ENCODE data around the gene CGB1.

CGB1 gene

DNA sequence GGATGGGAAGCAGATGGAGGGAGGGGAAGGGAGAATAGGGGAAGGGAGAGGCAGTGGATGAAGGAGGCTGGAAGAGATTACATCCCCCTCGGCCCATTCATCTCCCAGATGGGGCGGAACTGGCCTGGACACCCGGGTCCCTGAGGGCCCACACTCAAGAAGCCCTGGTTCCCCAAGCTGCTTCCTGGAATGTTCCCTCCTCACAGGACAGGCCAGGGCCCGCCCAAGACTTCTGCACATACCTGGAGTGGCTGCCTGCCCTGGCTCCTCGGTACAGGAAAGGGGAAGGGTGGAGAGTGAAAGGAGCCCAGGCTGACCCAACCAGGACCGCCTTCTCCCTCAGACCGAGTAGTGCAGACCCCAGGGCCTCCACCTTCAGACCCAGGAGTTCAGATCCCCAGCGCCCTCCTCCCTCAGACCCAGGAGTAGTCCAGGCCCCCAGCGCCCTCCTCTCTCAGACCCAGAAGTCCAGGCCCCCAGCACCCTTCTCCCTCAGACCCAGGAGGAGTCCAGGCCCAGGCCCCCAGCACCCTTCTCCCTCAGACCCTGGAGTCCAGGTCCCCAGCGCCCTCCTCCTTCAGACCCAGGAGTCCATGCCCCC lies 27.4 kb upstream of the CGB1 start (continued):
- TF ChIP-seq, protein P1, sequence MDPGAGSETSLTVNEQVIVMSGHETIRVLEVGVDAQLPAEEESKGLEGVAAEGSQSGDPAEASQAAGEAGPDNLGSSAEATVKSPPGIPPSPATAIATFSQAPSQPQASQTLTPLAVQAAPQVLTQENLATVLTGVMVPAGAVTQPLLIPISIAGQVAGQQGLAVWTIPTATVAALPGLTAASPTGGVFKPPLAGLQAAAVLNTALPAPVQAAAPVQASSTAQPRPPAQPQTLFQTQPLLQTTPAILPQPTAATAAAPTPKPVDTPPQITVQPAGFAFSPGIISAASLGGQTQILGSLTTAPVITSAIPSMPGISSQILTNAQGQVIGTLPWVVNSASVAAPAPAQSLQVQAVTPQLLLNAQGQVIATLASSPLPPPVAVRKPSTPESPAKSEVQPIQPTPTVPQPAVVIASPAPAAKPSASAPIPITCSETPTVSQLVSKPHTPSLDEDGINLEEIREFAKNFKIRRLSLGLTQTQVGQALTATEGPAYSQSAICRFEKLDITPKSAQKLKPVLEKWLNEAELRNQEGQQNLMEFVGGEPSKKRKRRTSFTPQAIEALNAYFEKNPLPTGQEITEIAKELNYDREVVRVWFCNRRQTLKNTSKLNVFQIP (CRISPR knock-in tag; IDR thresholded peaks at IDR 0.05; ENCODE audit: borderline replicate concordance, low read depth) = no peak

DNA sequence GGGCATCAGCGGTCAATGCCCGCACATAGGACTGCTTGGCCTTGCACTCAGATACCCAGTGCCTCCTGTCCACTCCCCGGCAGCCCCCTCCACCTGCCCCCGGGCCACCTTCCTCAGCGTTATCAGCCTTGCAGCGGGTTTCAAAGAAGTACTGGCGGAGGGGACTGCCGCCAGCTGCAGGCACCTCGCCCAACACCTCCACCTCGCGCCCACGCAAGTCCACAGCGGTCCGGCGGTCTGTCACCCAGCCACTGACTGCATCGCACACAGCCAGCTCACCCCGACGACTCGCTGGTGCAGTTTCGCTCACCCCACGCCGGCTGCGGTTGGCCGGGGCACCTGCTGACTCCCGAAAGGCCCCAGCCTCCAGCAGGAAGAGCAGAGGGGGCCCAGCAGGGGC lies 24.8 kb upstream of the CGB1 start:
- no peak for ATAC-seq
- no peak for TF ChIP-seq ZNF8 (CRISPR knock-in tag; IDR thresholded peaks at IDR 0.05)
- TF ChIP-seq CSDC2 (CRISPR knock-in tag; IDR thresholded peaks at IDR 0.05) = no peak
- TF ChIP-seq ZNF565 (CRISPR knock-in tag; conservative IDR thresholded peaks at IDR 0.05; ENCODE audit: low read depth) = no peak
- TF ChIP-seq, protein P1 (CRISPR knock-in tag; IDR thresholded peaks at IDR 0.05; ENCODE audit: borderline replicate concordance, low read depth) = no peak
- TF ChIP-seq, protein P2, sequence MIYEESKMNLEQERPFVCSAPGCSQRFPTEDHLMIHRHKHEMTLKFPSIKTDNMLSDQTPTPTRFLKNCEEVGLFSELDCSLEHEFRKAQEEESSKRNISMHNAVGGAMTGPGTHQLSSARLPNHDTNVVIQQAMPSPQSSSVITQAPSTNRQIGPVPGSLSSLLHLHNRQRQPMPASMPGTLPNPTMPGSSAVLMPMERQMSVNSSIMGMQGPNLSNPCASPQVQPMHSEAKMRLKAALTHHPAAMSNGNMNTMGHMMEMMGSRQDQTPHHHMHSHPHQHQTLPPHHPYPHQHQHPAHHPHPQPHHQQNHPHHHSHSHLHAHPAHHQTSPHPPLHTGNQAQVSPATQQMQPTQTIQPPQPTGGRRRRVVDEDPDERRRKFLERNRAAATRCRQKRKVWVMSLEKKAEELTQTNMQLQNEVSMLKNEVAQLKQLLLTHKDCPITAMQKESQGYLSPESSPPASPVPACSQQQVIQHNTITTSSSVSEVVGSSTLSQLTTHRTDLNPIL (CRISPR knock-in tag; IDR thresholded peaks at IDR 0.05; ENCODE audit: low read depth) = no peak
- TF ChIP-seq ESRRG (CRISPR knock-in tag; IDR thresholded peaks at IDR 0.05) = no peak
- TF ChIP-seq ZNF70 (CRISPR knock-in tag; IDR thresholded peaks at IDR 0.05) = no peak
- TF ChIP-seq, protein P3, sequence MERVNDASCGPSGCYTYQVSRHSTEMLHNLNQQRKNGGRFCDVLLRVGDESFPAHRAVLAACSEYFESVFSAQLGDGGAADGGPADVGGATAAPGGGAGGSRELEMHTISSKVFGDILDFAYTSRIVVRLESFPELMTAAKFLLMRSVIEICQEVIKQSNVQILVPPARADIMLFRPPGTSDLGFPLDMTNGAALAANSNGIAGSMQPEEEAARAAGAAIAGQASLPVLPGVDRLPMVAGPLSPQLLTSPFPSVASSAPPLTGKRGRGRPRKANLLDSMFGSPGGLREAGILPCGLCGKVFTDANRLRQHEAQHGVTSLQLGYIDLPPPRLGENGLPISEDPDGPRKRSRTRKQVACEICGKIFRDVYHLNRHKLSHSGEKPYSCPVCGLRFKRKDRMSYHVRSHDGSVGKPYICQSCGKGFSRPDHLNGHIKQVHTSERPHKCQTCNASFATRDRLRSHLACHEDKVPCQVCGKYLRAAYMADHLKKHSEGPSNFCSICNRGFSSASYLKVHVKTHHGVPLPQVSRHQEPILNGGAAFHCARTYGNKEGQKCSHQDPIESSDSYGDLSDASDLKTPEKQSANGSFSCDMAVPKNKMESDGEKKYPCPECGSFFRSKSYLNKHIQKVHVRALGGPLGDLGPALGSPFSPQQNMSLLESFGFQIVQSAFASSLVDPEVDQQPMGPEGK (CRISPR knock-in tag; IDR thresholded peaks at IDR 0.05; ENCODE audit: borderline replicate concordance) = no peak
- no peak for TF ChIP-seq ZFP30 (CRISPR knock-in tag; IDR thresholded peaks at IDR 0.05)
- TF ChIP-seq, protein P4, sequence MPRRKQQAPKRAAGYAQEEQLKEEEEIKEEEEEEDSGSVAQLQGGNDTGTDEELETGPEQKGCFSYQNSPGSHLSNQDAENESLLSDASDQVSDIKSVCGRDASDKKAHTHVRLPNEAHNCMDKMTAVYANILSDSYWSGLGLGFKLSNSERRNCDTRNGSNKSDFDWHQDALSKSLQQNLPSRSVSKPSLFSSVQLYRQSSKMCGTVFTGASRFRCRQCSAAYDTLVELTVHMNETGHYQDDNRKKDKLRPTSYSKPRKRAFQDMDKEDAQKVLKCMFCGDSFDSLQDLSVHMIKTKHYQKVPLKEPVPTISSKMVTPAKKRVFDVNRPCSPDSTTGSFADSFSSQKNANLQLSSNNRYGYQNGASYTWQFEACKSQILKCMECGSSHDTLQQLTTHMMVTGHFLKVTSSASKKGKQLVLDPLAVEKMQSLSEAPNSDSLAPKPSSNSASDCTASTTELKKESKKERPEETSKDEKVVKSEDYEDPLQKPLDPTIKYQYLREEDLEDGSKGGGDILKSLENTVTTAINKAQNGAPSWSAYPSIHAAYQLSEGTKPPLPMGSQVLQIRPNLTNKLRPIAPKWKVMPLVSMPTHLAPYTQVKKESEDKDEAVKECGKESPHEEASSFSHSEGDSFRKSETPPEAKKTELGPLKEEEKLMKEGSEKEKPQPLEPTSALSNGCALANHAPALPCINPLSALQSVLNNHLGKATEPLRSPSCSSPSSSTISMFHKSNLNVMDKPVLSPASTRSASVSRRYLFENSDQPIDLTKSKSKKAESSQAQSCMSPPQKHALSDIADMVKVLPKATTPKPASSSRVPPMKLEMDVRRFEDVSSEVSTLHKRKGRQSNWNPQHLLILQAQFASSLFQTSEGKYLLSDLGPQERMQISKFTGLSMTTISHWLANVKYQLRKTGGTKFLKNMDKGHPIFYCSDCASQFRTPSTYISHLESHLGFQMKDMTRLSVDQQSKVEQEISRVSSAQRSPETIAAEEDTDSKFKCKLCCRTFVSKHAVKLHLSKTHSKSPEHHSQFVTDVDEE (CRISPR knock-in tag; IDR thresholded peaks at IDR 0.05) = no peak

DNA sequence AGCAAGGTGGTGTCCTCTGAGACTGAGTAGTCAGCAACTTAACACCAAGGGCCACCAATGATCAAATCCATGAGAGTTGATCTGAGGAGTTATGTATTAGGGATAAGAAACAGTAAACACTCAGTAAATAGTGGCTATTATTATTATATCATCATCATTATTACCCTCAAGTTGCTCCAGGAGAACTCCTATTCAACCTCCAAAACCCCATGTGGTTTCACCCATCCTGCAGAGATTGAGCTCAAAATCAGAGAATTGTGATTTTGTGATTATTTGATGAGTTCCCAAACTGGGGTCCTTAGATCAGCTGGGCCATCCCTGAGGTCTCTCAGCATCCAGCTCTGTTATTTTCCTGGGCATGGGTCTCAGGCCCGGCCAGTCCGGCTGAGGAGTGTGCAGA lies 24.3 kb upstream of the CGB1 start:
- peak; percentile 99 for TF ChIP-seq ZFP3 (CRISPR knock-in tag; IDR thresholded peaks at IDR 0.05)
- TF ChIP-seq, protein P4 (CRISPR knock-in tag; IDR thresholded peaks at IDR 0.05) = no peak
- no peak for ATAC-seq

DNA sequence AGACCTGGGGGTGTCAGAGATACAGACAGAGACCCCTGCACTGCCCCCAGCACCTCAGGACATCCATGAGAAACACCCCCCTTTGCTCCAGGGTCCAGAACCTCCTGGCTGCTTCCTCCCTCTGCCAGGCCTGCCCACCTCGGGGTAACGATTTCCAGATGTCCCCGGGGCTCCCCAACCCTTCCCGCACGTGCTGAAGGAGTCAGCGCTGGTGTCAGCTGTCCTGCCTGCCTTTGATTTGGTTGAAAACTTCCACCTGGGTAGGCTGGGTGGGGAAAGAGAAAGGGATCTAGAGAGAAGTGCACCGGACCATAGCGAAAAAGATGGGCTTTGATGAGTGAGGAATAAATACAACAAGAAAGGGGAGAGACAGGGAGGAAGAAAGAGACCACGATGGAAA lies 22.4 kb upstream of the CGB1 start:
- ATAC-seq = no peak
- TF ChIP-seq ARNTL (CRISPR knock-in tag; IDR thresholded peaks at IDR 0.05; ENCODE audit: borderline replicate concordance, low read depth) = no peak
- TF ChIP-seq SNAI2 (CRISPR knock-in tag; IDR thresholded peaks at IDR 0.05) = no peak
- TF ChIP-seq, protein P3 (CRISPR knock-in tag; IDR thresholded peaks at IDR 0.05; ENCODE audit: borderline replicate concordance) = no peak
- no peak for TF ChIP-seq ZFP3 (CRISPR knock-in tag; IDR thresholded peaks at IDR 0.05)
- TF ChIP-seq ZFP30 (CRISPR knock-in tag; IDR thresholded peaks at IDR 0.05) = no peak
- no peak for TF ChIP-seq ZNF70 (CRISPR knock-in tag; IDR thresholded peaks at IDR 0.05)
- no peak for TF ChIP-seq CSDC2 (CRISPR knock-in tag; IDR thresholded peaks at IDR 0.05)
- TF ChIP-seq RARB (CRISPR knock-in tag; IDR thresholded peaks at IDR 0.05) = no peak
- TF ChIP-seq, protein P4 (CRISPR knock-in tag; IDR thresholded peaks at IDR 0.05) = no peak
- TF ChIP-seq GLIS3 (CRISPR knock-in tag; IDR thresholded peaks at IDR 0.05) = no peak
- no peak; the same call in 1 of the 2 replicates for TF ChIP-seq TCF4 (CRISPR knock-in tag; IDR thresholded peaks at IDR 0.05; ENCODE audit: borderline replicate concordance)
- no peak for TF ChIP-seq PPARA (CRISPR knock-in tag; IDR thresholded peaks at IDR 0.05; ENCODE audit: borderline replicate concordance)
